Measurements from ENCODE around the gene DVL1. TPM values are rescaled to one million over a fixed set of nuclear protein-coding genes. Genes with fewer than 3 reads are reported as not detected.

Gene DVL1
- total RNA-seq, 1 experiment from 2014 or later: 71.0 TPM

- no peaks in the 10 kb centered on the region for H3K27me3 Mint-ChIP-seq (ENCODE audit: low read depth)
- Histone ChIP-seq H3K4ac (ENCODE audit: low read depth, low read length) (no peak overlapping the region), H3K56ac (ENCODE audit: insufficient read length, low read depth, low read length) (no peak overlapping the region), H3T11ph (ENCODE audit: low read length) (no peak overlapping the region), H3K4me2 (ENCODE audit: insufficient read depth, insufficient read length, low read length) (no peak overlapping the region), H3K9ac (ENCODE audit: extremely low read depth, insufficient read length, low read length) (no peak overlapping the region), H4K91ac (ENCODE audit: insufficient read length, low read depth, low read length) (no peak overlapping the region), H3K79me2 (ENCODE audit: insufficient read depth, low read length) (no peaks in the 10 kb centered on the region), H3K79me1 (ENCODE audit: insufficient read depth, low read depth, low read length, poor library complexity, severe bottlenecking) (no peaks in the 10 kb centered on the region), H2BK15ac (ENCODE audit: low read depth, low read length) (no peak overlapping the region), H3K18ac (ENCODE audit: insufficient read length, low read depth, low read length) (no peak overlapping the region), H4K8ac (replicated peaks; ENCODE audit: insufficient read length, low read depth, low read length) (no peak overlapping the region), H4K5ac (ENCODE audit: insufficient read length, low read depth, low read length) (no peak overlapping the region), H3K14ac (ENCODE audit: insufficient read depth, low read length) (no peak overlapping the region), H2BK12ac (ENCODE audit: insufficient read length, low read depth, low read length) (no peak overlapping the region), H3K27me3 (ENCODE audit: insufficient read depth, low read length) (no peaks in the 10 kb centered on the region), H2BK120ac (ENCODE audit: low read depth, low read length, poor library complexity, severe bottlenecking) (no peak overlapping the region), H2AFZ (ENCODE audit: low read length) (no peak overlapping the region), H3K23me2 (ENCODE audit: insufficient read length, low read depth, low read length, poor library complexity, severe bottlenecking) (no peaks in the 10 kb centered on the region), H2BK5ac (ENCODE audit: insufficient read length, low read length) (no peak overlapping the region), H3K23ac (ENCODE audit: insufficient read length, low read depth, low read length) (no peak overlapping the region), H3K9me3 (ENCODE audit: control insufficient read depth, low read depth, low read length) (no peaks in the 10 kb centered on the region), H2BK20ac (ENCODE audit: low read depth, low read length, poor library complexity, severe bottlenecking) (no peak overlapping the region), H3K27ac (ENCODE audit: insufficient read length, low read depth, low read length) (no peak overlapping the region), H3K4me1 (ENCODE audit: insufficient read depth, low read length) (no peaks in the 10 kb centered on the region), H4K20me1 (ENCODE audit: control insufficient read depth, insufficient read depth, insufficient read length) (no peaks in the 10 kb centered on the region), H2AK5ac (ENCODE audit: insufficient read length, low read length) (no peak overlapping the region)
- peaks cover 0 to 8% of the 10 kb centered on the region in 2 experiments; a peak in 3 of 5 replicates for H3K9me3 Mint-ChIP-seq
- H3K4me1 Mint-ChIP-seq: no peaks in the 10 kb centered on the region
- no peak for TF ChIP-seq CTCF (conservative IDR thresholded peaks at IDR 0.05)
- no peak overlapping the region for H3K27ac Mint-ChIP-seq
- WGBS (ENCODE audit: extremely low coverage, insufficient read length, low lambda C conversion rate): no CpG with 5 or more reads among the region's 26 CpGs
- DNase-seq: no peak
- H3K4me3 Mint-ChIP-seq: no peak overlapping the region
- H3K36me3 Mint-ChIP-seq (ENCODE audit: insufficient read depth in 1 of 3, low read depth in 3 of 3): peaks cover 15 to 31% (median 23%) of the 10 kb centered on the region in 3 experiments
Measured at GRCh38 chr1:1336446-1336845, 12.8 kb downstream of the DVL1 start.
